DMS53 treated with DMSO at 0.1 percent for 48 hours (cell line): Measurements from ENCODE around the gene ADCY4.

Source experiments
- DNase-seq: peaks from one replicate; lab custom pipeline; 2025; ENCODE audit not compliant: unreplicated experiment; lab: John Stamatoyannopoulos, UW

The ADCY4 gene

GRCh38 chr14:24299255-24300191, 35.3 kb downstream of the ADCY4 start, which contains the start of the genes DHRS1 and NOP9:
Gene DHRS1, minus strand, starts transcription at chr14:24299780. Its CDS starts 674 bp downstream, at chr14:24299106.
Gene NOP9, plus strand, starts transcription at chr14:24299850. Its CDS starts 105 bp downstream, at chr14:24299955.
- peak; percentile 54 for DNase-seq

- no peak for DNase-seq
Observed at GRCh38 chr14:24298892-24299254, 36.0 kb downstream of the ADCY4 start.

- DNase-seq: peak; percentile 3
Observed at GRCh38 chr14:24297190-24297964, 37.5 kb downstream of the ADCY4 start.

- peak; percentile 23 for DNase-seq
Observed at GRCh38 chr14:24296341-24297157, 38.3 kb downstream of the ADCY4 start.

- DNase-seq: no peak
Observed at GRCh38 chr14:24293525-24293924, 41.3 kb downstream of the ADCY4 start.

GRCh38 chr14:24292118-24292807, 42.6 kb downstream of the ADCY4 start:
- no peak for DNase-seq

GRCh38 chr14:24291446-24292117, 43.3 kb downstream of the ADCY4 start:
- DNase-seq: no peak

- DNase-seq: no peak
Observed at GRCh38 chr14:24290746-24291145, 44.1 kb downstream of the ADCY4 start.

GRCh38 chr14:24289649-24290280, 45.1 kb downstream of the ADCY4 start:
- DNase-seq: no peak

- no peak for DNase-seq
Observed at GRCh38 chr14:24286996-24287395, 47.9 kb downstream of the ADCY4 start.

- no peak for DNase-seq
Observed at GRCh38 chr14:24285351-24285750, 49.5 kb downstream of the ADCY4 start.

GRCh38 chr14:24284501-24285035, 50.3 kb downstream of the ADCY4 start:
- no peak for DNase-seq

GRCh38 chr14:24283796-24284460, 50.9 kb downstream of the ADCY4 start:
- DNase-seq: no peak

- DNase-seq: no peak
Observed at GRCh38 chr14:24282736-24283135, 52.1 kb downstream of the ADCY4 start.

GRCh38 chr14:24281636-24282035, 53.2 kb downstream of the ADCY4 start:
- no peak for DNase-seq

GRCh38 chr14:24280797-24281460, 53.9 kb downstream of the ADCY4 start:
- no peak for DNase-seq

- no peak for DNase-seq
Observed at GRCh38 chr14:24279301-24280186, 55.3 kb downstream of the ADCY4 start.
